GM06990 (cell line): ENCODE data around the gene TAF9B.
"Not testable (repeated sequence)": the region's sequence is repeated elsewhere in the genome, so short reads cannot be mapped to it uniquely, and the experiment has no call there.

ENCODE experiments used
- DNase-seq: peaks from one replicate; pipeline ENCODE4 v3.0.0-alpha.2; 2011; ENCODE audit not compliant: insufficient read length; ENCODE audit errors: extremely low read depth
- H3K27me3 ChIP-seq: replicated peaks from 2 replicates; pipeline ENCODE4 v1.6.0; 2011; ENCODE audit warnings: low read length; ENCODE audit not compliant: control insufficient read depth, insufficient read depth
- H3K36me3 ChIP-seq: 2 replicates; pipeline ENCODE4 v1.5.1; 2011; ENCODE audit warnings: low read length; ENCODE audit not compliant: control insufficient read depth, insufficient read depth
- H3K4me3 ChIP-seq: replicated peaks from 2 replicates; pipeline ENCODE4 v1.5.1; 2011; ENCODE audit warnings: low read depth, mild to moderate bottlenecking, control low read depth, low read length
- TF ChIP-seq, protein P1 (sequence below): IDR thresholded peaks from 2 replicates; pipeline ENCODE4 v1.5.1; 2011; ENCODE audit warnings: low read length, control low read depth, mild to moderate bottlenecking, inconsistent platforms; ENCODE audit not compliant: insufficient read depth, poor library complexity, severe bottlenecking

TAF9B gene

DNA sequence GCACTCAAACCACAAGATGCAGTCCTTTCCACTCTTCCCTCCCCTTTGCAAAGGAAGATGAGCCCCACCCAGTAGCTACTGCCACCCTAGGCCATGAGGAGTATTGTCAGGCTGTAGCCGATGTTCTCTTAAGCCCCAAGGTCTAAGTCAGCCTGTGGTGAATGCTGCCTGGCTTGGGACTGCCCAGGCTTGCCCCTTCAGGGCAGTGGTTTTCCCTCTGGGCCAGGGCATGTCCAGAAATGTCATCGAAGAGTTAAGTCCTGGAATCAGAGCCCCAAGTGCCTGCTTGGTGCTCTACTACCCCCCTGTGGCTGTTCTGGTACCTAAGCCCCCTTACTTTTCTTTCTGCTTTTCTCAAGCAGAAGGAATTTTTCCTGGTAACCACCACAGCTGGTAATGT, 47.2 kb downstream of the TAF9B start:
- no peaks in the 10 kb centered on the region for H3K27me3 ChIP-seq
- peak; percentile 46 for DNase-seq
- TF ChIP-seq, protein P1, sequence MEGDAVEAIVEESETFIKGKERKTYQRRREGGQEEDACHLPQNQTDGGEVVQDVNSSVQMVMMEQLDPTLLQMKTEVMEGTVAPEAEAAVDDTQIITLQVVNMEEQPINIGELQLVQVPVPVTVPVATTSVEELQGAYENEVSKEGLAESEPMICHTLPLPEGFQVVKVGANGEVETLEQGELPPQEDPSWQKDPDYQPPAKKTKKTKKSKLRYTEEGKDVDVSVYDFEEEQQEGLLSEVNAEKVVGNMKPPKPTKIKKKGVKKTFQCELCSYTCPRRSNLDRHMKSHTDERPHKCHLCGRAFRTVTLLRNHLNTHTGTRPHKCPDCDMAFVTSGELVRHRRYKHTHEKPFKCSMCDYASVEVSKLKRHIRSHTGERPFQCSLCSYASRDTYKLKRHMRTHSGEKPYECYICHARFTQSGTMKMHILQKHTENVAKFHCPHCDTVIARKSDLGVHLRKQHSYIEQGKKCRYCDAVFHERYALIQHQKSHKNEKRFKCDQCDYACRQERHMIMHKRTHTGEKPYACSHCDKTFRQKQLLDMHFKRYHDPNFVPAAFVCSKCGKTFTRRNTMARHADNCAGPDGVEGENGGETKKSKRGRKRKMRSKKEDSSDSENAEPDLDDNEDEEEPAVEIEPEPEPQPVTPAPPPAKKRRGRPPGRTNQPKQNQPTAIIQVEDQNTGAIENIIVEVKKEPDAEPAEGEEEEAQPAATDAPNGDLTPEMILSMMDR: peak; percentile 64
- no peak overlapping the region for H3K4me3 ChIP-seq
- H3K36me3 ChIP-seq: no peaks in the 10 kb centered on the region

DNA sequence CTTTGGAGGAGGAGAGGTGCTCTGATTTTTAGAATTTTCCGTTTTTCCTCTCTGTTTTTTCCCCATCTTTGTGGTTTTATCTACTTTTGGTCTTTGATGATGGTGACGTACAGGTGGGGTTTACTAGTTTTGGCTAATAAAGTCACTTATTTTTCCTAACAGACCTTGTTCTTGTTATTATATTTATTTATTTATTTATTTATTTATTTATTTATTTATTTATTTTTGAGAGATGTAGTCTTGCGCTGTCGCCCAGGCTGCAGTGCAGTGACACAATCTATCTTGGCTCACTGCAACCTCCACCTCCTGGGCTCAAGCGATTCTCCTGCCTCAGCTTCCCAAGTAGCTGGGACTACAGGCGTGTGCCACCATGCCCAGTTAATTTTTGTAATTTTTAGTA, 58.0 kb downstream of the TAF9B start:
- not testable (repeated sequence) for H3K4me3 ChIP-seq, DNase-seq, H3K36me3 ChIP-seq, H3K27me3 ChIP-seq
